ENCODE results near the gene SLC37A1. TPM values are rescaled to one million over a fixed set of nuclear protein-coding genes. Genes with fewer than 3 reads are reported as not detected.

The SLC37A1 gene
- total and polyA plus RNA-seq, 4 donors = 2.0 to 7.2 (median 4.3) TPM

DNA sequence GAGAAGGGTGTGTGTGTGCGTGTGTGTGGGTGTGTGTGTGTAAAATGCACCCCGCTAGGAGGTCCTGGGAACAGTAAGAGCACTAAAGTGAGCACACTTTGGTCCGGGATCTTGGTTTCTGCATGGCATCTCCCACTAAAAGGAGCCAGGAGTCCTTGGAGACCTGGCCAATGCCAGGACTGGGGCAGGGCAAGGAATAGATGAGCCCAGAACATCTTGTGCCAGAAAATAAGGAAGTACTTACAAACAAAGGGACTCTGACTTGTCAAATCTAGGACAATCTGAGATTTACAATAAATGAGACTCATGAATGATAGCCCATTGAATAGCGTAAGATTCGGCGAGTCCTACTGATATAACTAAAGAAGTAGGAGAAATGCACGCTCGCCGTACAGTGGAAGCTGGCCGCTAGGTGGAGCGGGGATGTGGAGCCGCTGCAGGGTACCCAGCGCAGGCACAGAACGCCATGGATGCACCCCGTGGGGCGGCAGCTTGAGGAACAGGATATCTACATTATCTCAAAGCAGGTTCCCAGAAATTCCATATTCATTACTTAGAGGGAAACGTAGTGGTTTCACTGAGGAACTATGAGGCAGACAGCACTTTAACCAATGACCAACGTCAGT, 7.1 kb downstream of the SLC37A1 start:
- peaks cover 0 to 10% (median 6%) of the 10 kb centered on the region in 4 donors for H3K36me3 ChIP-seq (ENCODE audit: control insufficient read depth in 4 of 4, insufficient read depth in 3 of 4, low read depth in 1 of 4, low read length in 3 of 4)
- no peak overlapping the region for H3K4me3 ChIP-seq (ENCODE audit: low read depth in 1 of 3, low read length in 3 of 3)
- no peaks in the 10 kb centered on the region for H3K27me3 ChIP-seq (ENCODE audit: control insufficient read depth in 4 of 4, insufficient read depth in 4 of 4, low read length in 3 of 4)
- no peak for TF ChIP-seq FOXA1 (IDR thresholded peaks at IDR 0.05)
- no peak for TF ChIP-seq CTCF (IDR thresholded peaks at IDR 0.05; ENCODE audit: low read depth, low read length, missing input control)
- no peak for TF ChIP-seq HNF4G (IDR thresholded peaks at IDR 0.05)
- no peak for TF ChIP-seq JUND (IDR thresholded peaks at IDR 0.05)
- TF ChIP-seq MAX (IDR thresholded peaks at IDR 0.05) = no peak
- TF ChIP-seq NR2F2 (IDR thresholded peaks at IDR 0.05) = no peak
- TF ChIP-seq, protein P1, sequence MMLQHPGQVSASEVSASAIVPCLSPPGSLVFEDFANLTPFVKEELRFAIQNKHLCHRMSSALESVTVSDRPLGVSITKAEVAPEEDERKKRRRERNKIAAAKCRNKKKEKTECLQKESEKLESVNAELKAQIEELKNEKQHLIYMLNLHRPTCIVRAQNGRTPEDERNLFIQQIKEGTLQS (IDR thresholded peaks at IDR 0.05) = no peak
- no peak for TF ChIP-seq FOXA2 (IDR thresholded peaks at IDR 0.05)
- TF ChIP-seq, protein P2, sequence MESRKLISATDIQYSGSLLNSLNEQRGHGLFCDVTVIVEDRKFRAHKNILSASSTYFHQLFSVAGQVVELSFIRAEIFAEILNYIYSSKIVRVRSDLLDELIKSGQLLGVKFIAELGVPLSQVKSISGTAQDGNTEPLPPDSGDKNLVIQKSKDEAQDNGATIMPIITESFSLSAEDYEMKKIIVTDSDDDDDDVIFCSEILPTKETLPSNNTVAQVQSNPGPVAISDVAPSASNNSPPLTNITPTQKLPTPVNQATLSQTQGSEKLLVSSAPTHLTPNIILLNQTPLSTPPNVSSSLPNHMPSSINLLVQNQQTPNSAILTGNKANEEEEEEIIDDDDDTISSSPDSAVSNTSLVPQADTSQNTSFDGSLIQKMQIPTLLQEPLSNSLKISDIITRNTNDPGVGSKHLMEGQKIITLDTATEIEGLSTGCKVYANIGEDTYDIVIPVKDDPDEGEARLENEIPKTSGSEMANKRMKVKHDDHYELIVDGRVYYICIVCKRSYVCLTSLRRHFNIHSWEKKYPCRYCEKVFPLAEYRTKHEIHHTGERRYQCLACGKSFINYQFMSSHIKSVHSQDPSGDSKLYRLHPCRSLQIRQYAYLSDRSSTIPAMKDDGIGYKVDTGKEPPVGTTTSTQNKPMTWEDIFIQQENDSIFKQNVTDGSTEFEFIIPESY (IDR thresholded peaks at IDR 0.05) = no peak
- TF ChIP-seq HNF4A (conservative IDR thresholded peaks at IDR 0.05) = no peak
- no peak for TF ChIP-seq RAD21 (IDR thresholded peaks at IDR 0.05)
- TF ChIP-seq GABPA (IDR thresholded peaks at IDR 0.05 in 1 of 2, conservative IDR thresholded peaks at IDR 0.05 in 1 of 2) = no peak
- no peak for TF ChIP-seq EGR1 (IDR thresholded peaks at IDR 0.05; ENCODE audit: low read depth in 2 of 2)
- no peak for TF ChIP-seq RXRA (IDR thresholded peaks at IDR 0.05)
- no peak for TF ChIP-seq REST (IDR thresholded peaks at IDR 0.05)
- DNase-seq (ENCODE audit: low spot score) = no peak
- 92% methylated on average over 18 of the region's 18 CpGs for WGBS
- H3K9me3 ChIP-seq (ENCODE audit: control insufficient read depth in 4 of 4, low read length in 3 of 4) = no peaks in the 10 kb centered on the region
- H3K9ac ChIP-seq (ENCODE audit: low read depth in 1 of 2, low read length in 2 of 2) = no peak overlapping the region
- peaks cover 0 to 8% (median 4%) of the 10 kb centered on the region in 4 donors for H3K4me1 ChIP-seq (ENCODE audit: control insufficient read depth in 4 of 4, insufficient read depth in 4 of 4, low read length in 3 of 4)
- H3K27ac ChIP-seq (ENCODE audit: low read depth in 1 of 2, low read length in 2 of 2) = no peak overlapping the region

- H3K4me1 ChIP-seq (ENCODE audit: control insufficient read depth in 4 of 4, insufficient read depth in 4 of 4, low read length in 3 of 4) = peaks cover 0 to 15% (median 9%) of the 10 kb centered on the region in 4 donors
- no peak overlapping the region for H3K4me3 ChIP-seq (ENCODE audit: low read depth in 1 of 3, low read length in 3 of 3)
- H3K9me3 ChIP-seq (ENCODE audit: control insufficient read depth in 4 of 4, low read length in 3 of 4) = no peaks in the 10 kb centered on the region
- no peak overlapping the region for H3K9ac ChIP-seq (ENCODE audit: low read depth in 1 of 2, low read length in 2 of 2)
- DNase-seq (ENCODE audit: low spot score) = no peak
- no peaks in the 10 kb centered on the region for H3K27me3 ChIP-seq (ENCODE audit: control insufficient read depth in 4 of 4, insufficient read depth in 4 of 4, low read length in 3 of 4)
- H3K27ac ChIP-seq (ENCODE audit: low read depth in 1 of 2, low read length in 2 of 2) = no peak overlapping the region
- 98% methylated on average over 1 of the region's 1 CpG for WGBS
- H3K36me3 ChIP-seq (ENCODE audit: control insufficient read depth in 4 of 4, insufficient read depth in 3 of 4, low read depth in 1 of 4, low read length in 3 of 4) = peaks cover 0 to 10% (median 6%) of the 10 kb centered on the region in 4 donors
- TF ChIP-seq MAX (IDR thresholded peaks at IDR 0.05) (no peak), JUND (IDR thresholded peaks at IDR 0.05) (no peak), REST (IDR thresholded peaks at IDR 0.05) (no peak), RXRA (IDR thresholded peaks at IDR 0.05) (no peak), FOXA2 (IDR thresholded peaks at IDR 0.05) (no peak), HNF4G (IDR thresholded peaks at IDR 0.05) (no peak), HNF4A (conservative IDR thresholded peaks at IDR 0.05) (no peak), TAF1 (conservative IDR thresholded peaks at IDR 0.05) (no peak), SP1 (IDR thresholded peaks at IDR 0.05) (no peak)
- TF ChIP-seq, protein P1 (IDR thresholded peaks at IDR 0.05) = no peak
Measured at GRCh38 chr21:42521384-42521783, 7.7 kb downstream of the SLC37A1 start.

Data from liver (tissue), 9 donors.